ENCODE results near the gene PEA15. TPM values are rescaled to one million over a fixed set of nuclear protein-coding genes. Genes with fewer than 3 reads are reported as not detected.

The PEA15 gene
- total and polyA plus RNA-seq, 10 of the 15 experiments (the other 5 are each of a cell fraction or from before 2014, with no cell fraction given): 15.1 to 269 (median 65.6) TPM

DNA sequence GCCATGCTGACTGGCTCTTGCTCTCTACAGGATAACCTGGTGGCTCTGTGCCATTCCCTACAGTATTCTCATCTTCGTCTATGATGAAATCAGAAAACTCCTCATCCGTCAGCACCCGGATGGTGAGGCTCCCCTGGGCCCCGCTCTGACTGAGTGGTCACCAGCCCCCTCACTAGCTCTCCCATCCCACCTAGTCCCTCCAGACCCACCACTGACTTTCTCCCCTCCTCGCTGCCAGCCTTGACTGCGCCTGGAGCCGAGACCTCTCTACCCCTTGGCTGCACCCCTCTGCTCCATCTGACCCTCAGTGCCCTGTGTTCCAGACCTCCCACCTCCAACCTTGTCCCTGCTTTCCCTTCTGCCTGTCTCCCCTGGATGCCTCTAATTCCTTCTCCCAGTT lies 18.9 kb upstream of the PEA15 start (continued):
- no peak for TF ChIP-seq PML (IDR thresholded peaks at IDR 0.05; ENCODE audit: low read length)
- TF ChIP-seq HCFC1 (IDR thresholded peaks at IDR 0.05; ENCODE audit: low read length): no peak

DNA sequence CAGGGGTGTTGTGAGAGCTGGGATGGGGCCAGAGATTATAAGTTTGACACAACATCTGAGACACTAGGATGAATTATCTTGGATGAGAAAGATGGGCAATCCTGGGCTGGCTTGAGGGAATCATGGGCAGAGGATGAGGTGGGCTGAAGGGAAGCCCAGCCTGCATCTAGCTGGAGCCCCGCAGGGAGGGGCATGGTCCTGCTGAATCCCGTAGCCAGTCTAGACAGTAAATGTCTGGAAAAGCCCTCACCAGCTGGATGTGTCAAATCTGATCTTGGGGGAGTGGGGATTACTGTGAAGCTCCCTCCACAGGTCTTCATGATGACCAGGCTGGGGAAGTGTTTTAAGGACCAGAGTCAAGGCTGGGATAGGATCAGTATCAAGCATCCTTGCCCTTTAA lies 18.5 kb upstream of the PEA15 start:
- Histone ChIP-seq H3K4me2 (ENCODE audit: control insufficient read depth, insufficient read depth) (no peak overlapping the region), H4K20me1 (ENCODE audit: control insufficient read depth, insufficient read depth) (no peaks in the 10 kb centered on the region), H3K27me3 (replicated peaks in 1 of 2; ENCODE audit: control insufficient read depth in 2 of 2, insufficient read depth in 2 of 2, low read length in 1 of 2) (no peaks in the 10 kb centered on the region; a peak in 1 of 4 replicates), H3K4me3 (no peak overlapping the region), H3K4me1 (ENCODE audit: control insufficient read depth, insufficient read depth, low read length) (peaks cover 4% of the 10 kb centered on the region; the same call in 1 of the 2 replicates), H2AFZ (ENCODE audit: control insufficient read depth, low read depth, low read length) (no peak overlapping the region), H3K9me3 (replicated peaks; ENCODE audit: control insufficient read depth, insufficient read depth, low read length) (no peaks in the 10 kb centered on the region), H3K9ac (ENCODE audit: control insufficient read depth, insufficient read depth, low read length) (no peak overlapping the region), H3K27ac (ENCODE audit: control insufficient read depth, insufficient read depth) (no peak overlapping the region), H3K79me2 (ENCODE audit: control insufficient read depth, insufficient read depth, low read length) (no peaks in the 10 kb centered on the region), H3K36me3 (ENCODE audit: control insufficient read depth in 2 of 2, insufficient read depth in 2 of 2, low read length in 1 of 2) (no peaks in the 10 kb centered on the region)
- intact Hi-C loops (cut with micrococcal nuclease; ENCODE audit: unreplicated experiment) (no loop called here), in situ Hi-C loops (cut with MboI) (no loop called here)
- ChIA-PET POLR2A (no interaction called here), CTCF (interaction anchor here (0.7 to 8.7 kb wide), 8 partner anchors 18 to 190 kb away, joined by 3 to 273 read pairs (median 4); no protein-coding TSS in a partner anchor), RAD21 (ENCODE audit: unreplicated experiment) (interaction anchor here (1.0 to 2.2 kb wide), 2 partner anchors 65 to 105 kb away, joined by 4 to 8 read pairs; no protein-coding TSS in a partner anchor), SMC1A (ENCODE audit: uncharacterized antibody, unreplicated experiment) (interaction anchor here (1.0 to 1.1 kb wide), 2 partner anchors 16 to 43 kb away, joined by 3 read pairs; no protein-coding TSS in a partner anchor)
- TF ChIP-seq BRCA1 (IDR thresholded peaks at IDR 0.05; ENCODE audit: low read depth, low read length): no peak
- no peak for TF ChIP-seq MTA2 (IDR thresholded peaks at IDR 0.05; ENCODE audit: low read depth)
- WGBS (ENCODE audit: insufficient coverage, insufficient replicate concordance, low lambda C conversion rate, missing lambda C conversion rate): 14% methylated on average over 2 of the region's 2 CpGs
- no peak for FAIRE-seq
- no TSS peak for BruUV-seq (replicated peaks)
- no peak for ATAC-seq
- DNase-seq (ENCODE audit: low read depth, low spot score): no peak

DNA sequence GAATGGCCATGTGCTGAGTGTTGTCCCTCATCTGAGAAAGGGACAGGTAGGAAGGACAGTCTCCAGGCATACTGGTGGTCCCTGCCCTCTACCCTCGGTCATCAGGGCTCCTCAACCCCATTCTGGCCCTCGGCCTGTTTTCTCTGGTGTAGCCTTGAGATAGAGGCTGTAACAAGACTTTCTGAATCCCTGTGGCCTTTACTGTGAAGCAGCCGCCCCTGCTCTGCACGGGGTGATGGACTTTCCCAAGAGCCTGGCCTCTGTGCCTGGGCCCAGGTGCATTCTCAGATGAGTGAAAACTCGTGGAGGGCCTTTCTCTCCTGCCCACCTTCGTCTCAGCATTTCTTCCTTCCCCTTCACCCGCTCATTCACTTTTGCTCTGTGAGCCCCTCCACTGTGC lies 17.8 kb upstream of the PEA15 start:
- BruUV-seq (replicated peaks): no TSS peak
- TF ChIP-seq CREB1 (IDR thresholded peaks at IDR 0.05; ENCODE audit: low read depth): no peak
- TF ChIP-seq ZZZ3 (IDR thresholded peaks at IDR 0.05; ENCODE audit: control insufficient read depth, insufficient read length, low read depth): no peak
- no peak for TF ChIP-seq CEBPB (IDR thresholded peaks at IDR 0.05; ENCODE audit: borderline replicate concordance in 1 of 2, low read depth in 2 of 2, low read length in 2 of 2)
- TF ChIP-seq HCFC1 (IDR thresholded peaks at IDR 0.05; ENCODE audit: low read length): no peak
- TF ChIP-seq, protein P1, sequence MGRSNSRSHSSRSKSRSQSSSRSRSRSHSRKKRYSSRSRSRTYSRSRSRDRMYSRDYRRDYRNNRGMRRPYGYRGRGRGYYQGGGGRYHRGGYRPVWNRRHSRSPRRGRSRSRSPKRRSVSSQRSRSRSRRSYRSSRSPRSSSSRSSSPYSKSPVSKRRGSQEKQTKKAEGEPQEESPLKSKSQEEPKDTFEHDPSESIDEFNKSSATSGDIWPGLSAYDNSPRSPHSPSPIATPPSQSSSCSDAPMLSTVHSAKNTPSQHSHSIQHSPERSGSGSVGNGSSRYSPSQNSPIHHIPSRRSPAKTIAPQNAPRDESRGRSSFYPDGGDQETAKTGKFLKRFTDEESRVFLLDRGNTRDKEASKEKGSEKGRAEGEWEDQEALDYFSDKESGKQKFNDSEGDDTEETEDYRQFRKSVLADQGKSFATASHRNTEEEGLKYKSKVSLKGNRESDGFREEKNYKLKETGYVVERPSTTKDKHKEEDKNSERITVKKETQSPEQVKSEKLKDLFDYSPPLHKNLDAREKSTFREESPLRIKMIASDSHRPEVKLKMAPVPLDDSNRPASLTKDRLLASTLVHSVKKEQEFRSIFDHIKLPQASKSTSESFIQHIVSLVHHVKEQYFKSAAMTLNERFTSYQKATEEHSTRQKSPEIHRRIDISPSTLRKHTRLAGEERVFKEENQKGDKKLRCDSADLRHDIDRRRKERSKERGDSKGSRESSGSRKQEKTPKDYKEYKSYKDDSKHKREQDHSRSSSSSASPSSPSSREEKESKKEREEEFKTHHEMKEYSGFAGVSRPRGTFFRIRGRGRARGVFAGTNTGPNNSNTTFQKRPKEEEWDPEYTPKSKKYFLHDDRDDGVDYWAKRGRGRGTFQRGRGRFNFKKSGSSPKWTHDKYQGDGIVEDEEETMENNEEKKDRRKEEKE (IDR thresholded peaks at IDR 0.05): no peak
- TF ChIP-seq KAT2A (conservative IDR thresholded peaks at IDR 0.05; ENCODE audit: control insufficient read depth, low read depth, low read length): no peak
- TF ChIP-seq YBX1 (IDR thresholded peaks at IDR 0.05): no peak
- no peak for TF ChIP-seq IRF4 (IDR thresholded peaks at IDR 0.05; ENCODE audit: low read depth, low read length)
- TF ChIP-seq, protein P2, sequence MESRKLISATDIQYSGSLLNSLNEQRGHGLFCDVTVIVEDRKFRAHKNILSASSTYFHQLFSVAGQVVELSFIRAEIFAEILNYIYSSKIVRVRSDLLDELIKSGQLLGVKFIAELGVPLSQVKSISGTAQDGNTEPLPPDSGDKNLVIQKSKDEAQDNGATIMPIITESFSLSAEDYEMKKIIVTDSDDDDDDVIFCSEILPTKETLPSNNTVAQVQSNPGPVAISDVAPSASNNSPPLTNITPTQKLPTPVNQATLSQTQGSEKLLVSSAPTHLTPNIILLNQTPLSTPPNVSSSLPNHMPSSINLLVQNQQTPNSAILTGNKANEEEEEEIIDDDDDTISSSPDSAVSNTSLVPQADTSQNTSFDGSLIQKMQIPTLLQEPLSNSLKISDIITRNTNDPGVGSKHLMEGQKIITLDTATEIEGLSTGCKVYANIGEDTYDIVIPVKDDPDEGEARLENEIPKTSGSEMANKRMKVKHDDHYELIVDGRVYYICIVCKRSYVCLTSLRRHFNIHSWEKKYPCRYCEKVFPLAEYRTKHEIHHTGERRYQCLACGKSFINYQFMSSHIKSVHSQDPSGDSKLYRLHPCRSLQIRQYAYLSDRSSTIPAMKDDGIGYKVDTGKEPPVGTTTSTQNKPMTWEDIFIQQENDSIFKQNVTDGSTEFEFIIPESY (IDR thresholded peaks at IDR 0.05): no peak

More for the DNA sequence above, 17.8 kb upstream of the PEA15 start:
- ChIA-PET POLR2A (no interaction called here), CTCF (interaction anchor here (1.0 to 8.7 kb wide), 5 partner anchors 65 to 189 kb away, joined by 3 to 273 read pairs (median 64); no protein-coding TSS in a partner anchor), SMC1A (ENCODE audit: uncharacterized antibody, unreplicated experiment) (interaction anchor here (0.9 to 1.1 kb wide), 4 partner anchors 9 to 104 kb away, joined by 3 to 7 read pairs (median 3); no protein-coding TSS in a partner anchor), RAD21 (ENCODE audit: unreplicated experiment) (interaction anchor here (1.0 kb wide), 1 partner anchor 104 kb away, joined by 4 read pairs; no protein-coding TSS in a partner anchor)
- Histone ChIP-seq H3K36me3 (ENCODE audit: control insufficient read depth in 2 of 2, insufficient read depth in 2 of 2, low read length in 1 of 2) (no peaks in the 10 kb centered on the region), H3K27me3 (replicated peaks in 1 of 2; ENCODE audit: control insufficient read depth in 2 of 2, insufficient read depth in 2 of 2, low read length in 1 of 2) (peaks cover 0 to 3% of the 10 kb centered on the region in 2 experiments; a peak in 1 of 4 replicates), H3K27ac (ENCODE audit: control insufficient read depth, insufficient read depth) (no peak overlapping the region), H4K20me1 (ENCODE audit: control insufficient read depth, insufficient read depth) (no peaks in the 10 kb centered on the region), H3K79me2 (ENCODE audit: control insufficient read depth, insufficient read depth, low read length) (no peaks in the 10 kb centered on the region), H3K4me3 (no peak overlapping the region), H3K4me2 (ENCODE audit: control insufficient read depth, insufficient read depth) (no peak overlapping the region), H3K4me1 (ENCODE audit: control insufficient read depth, insufficient read depth, low read length) (peaks cover 4% of the 10 kb centered on the region; the same call in 1 of the 2 replicates), H3K9me3 (replicated peaks; ENCODE audit: control insufficient read depth, insufficient read depth, low read length) (no peaks in the 10 kb centered on the region), H2AFZ (ENCODE audit: control insufficient read depth, low read depth, low read length) (no peak overlapping the region), H3K9ac (ENCODE audit: control insufficient read depth, insufficient read depth, low read length) (no peak overlapping the region)
- no peak for FAIRE-seq
- ATAC-seq: no peak
- intact Hi-C loops (cut with micrococcal nuclease; ENCODE audit: unreplicated experiment): no loop called here
- DNase-seq (ENCODE audit: low read depth, low spot score): no peak
- 26% methylated on average over 7 of the region's 7 CpGs for WGBS (ENCODE audit: insufficient coverage, insufficient replicate concordance, low lambda C conversion rate, missing lambda C conversion rate)
- in situ Hi-C loops (cut with MboI): no loop called here

Measured in GM12878 (cell line).